Medulla oblongata (tissue), 1 donor: ENCODE results near the gene PPM1F.

ENCODE experiments used
- DNase-seq: peaks from one replicate; pipeline ENCODE4 v3.0.0-alpha.2; 2015; ENCODE audit errors: extremely low spot score

PPM1F gene

DNA sequence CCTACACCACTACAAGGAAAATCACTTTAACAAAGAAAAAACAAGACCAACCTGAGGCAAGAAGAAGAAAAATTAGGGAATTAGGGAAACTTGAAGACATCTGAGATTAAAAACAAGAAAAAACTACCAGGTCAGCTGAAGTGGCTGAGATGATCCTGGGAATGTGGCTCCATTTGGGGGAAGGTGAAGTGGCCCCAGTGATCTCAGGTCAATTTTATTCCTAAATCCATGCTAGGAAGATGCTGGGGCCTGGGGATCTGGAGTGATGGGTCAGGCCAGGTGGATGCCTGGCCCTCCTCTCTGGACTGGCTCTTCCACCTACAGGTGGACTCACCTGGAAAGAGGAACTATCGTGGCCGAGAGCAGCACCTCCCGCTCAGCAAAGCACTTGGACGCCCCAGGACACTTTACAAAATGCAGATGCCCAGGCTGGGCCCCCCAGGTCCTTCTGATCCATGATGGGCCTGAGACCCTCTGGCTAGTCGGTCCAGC lies 23.3 kb upstream of the PPM1F start:
- no peak for DNase-seq

DNA sequence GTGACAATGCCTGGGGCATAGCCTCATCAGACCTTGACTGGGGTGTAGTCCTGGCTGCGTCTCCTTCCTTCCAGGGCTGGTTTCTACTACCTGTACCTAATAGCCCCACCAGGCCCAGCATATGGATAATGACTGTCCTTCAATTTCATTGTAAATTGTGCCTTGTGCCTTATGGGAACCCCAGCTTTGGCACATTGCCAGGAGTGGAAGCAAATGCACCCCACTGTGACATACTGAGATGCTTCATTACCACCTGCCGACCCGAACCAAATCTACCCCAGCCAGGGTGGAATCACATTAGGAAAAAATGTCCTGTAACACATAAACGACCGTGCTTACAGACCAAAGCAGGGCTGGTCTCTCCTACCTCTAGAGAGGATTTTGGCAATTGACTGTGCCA lies 22.6 kb upstream of the PPM1F start:
- no peak for DNase-seq

- DNase-seq, result no peak
These were observed 21.5 kb upstream of the PPM1F start for GRCh38 chr22:21974058-21974649.

- DNase-seq, result no peak
These were observed 20.2 kb upstream of the PPM1F start for GRCh38 chr22:21972806-21973205.

DNA sequence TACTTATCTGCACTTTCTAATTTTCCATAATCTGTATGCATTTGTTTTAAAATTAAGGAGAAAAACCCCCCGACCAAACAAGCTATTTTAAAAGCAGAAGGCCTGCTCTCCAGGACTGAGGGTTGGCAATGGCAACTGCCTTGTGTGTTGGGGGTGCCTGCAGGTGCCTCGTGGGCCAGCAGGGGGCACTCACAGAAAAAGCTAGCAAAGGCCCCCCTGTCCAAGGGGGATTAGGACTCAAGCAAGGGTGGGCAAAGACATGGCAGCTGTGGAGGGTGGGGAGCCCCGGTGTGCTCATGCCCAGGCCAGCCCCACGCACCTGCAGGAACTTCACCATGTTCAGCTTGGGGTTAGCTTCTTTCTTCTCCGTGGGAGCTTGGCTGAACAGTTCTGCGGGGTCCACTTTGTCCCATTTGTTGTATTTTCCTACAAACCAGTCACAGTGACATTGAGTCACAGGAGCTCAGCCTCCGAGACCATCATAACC lies 19.7 kb upstream of the PPM1F start:
- no peak for DNase-seq

GRCh38 chr22:21971858-21972275 lies 19.2 kb upstream of the PPM1F start:
- DNase-seq, result no peak

GRCh38 chr22:21970800-21971617 lies 18.4 kb upstream of the PPM1F start:
- DNase-seq, result no peak

DNA sequence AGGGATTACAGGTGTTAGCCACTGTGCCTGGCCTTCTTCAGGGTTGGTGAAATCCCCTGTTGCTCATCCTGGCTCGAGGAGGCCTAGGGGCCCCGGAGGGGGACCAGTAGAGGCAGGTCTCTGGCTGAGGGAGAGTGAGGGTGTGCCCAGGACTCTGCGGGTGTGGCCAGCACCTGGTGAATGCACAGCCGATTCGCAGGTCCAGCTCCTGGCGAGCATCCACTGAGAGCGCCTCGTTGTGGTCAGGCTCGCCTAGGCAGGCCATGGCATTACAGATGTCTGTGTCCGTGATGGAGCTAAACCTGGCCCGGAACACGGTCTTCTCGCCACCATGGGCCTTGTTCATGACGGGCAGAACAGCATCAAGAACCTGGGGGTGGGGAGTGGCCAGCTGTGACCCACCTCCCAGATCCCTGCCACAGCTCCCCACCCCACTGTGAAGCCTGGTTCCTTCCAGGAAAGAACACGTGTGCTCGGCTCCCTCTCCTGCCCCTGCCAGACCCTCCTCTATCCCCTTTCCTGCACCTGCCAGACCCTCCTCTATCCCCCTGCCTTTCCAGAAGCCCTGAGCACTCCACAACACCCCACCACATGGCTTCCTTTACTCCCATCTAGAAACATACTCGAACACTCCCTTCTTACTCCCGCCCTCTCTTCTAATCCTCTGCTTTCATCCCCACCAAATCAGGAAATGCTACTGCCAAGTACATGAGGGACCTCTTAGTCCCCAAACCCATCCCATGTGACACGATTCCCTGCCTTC lies 17.6 kb upstream of the PPM1F start:
- no peak for DNase-seq

- DNase-seq, result no peak
These were observed 15.9 kb upstream of the PPM1F start for GRCh38 chr22:21968452-21969129.

- no peak for DNase-seq
These were observed 15.1 kb upstream of the PPM1F start for GRCh38 chr22:21967693-21968271.

- DNase-seq, result no peak
These were observed 14.2 kb upstream of the PPM1F start for GRCh38 chr22:21966643-21967516.

- DNase-seq, result no peak
These were observed 13.2 kb upstream of the PPM1F start for GRCh38 chr22:21965762-21966288.

GRCh38 chr22:21964918-21965484 lies 12.4 kb upstream of the PPM1F start:
- no peak for DNase-seq

GRCh38 chr22:21964234-21964633 lies 11.6 kb upstream of the PPM1F start:
- no peak for DNase-seq

DNA sequence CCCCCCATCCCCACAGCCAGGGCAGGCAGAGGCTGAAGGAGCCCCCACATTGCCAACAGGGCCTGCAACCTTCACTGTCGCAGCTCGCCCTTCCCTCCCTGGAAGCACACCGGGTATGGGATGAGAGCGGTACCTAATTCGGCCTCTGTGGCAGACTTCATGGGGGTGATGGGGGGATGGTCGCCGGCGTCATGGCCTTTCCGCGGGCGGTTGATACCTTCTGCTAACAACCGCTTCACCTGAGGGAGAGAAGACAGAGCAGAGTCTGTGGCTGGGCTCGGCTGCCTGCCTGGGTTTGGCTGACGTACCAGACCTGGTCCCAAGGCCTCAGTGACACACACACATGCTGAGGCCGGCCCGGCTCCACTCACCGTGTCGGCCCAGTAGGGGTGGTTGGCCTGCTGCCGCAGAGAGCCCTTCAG lies 11.2 kb upstream of the PPM1F start:
- no peak for DNase-seq

- DNase-seq, result no peak
These were observed 10.6 kb upstream of the PPM1F start for GRCh38 chr22:21963286-21963685.

GRCh38 chr22:21962655-21962949 lies 10.0 kb upstream of the PPM1F start:
- DNase-seq, result no peak

DNA sequence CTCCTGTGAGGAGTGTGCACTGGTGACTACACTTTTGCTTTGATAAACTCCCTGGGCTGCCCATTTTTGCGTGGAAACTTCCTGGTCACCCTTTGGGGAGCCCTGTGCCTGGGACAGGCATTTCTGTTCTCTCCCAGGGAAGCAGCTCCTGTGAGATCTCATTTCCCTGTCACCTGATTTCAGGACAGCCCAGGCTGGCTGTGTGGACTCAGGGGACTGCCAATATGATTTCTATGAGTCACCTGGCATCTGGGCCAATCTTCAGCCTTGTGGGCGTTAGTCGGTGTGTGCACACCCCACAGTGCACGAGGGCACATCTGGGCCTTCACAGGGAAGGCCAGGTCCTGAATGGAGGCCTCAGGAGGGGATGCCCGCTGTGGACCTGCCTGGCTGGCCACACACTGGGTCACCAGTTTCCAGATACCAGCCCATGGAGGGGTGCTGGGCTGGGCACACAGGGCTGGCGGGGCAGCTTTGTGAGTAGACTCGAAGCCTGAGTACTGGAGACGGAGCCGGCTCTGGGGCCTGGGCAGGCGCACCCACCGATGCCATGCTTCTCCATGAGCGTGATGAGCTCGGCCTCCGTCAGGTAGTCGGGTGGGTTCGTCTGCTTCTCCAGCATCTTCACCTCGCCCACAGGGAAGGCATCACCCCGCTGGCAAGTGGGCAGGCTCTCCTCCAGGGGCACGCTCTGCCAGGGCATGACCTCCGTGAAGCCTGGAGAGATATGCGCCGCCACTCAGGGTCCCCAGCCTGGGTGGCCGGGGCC lies 9.4 kb upstream of the PPM1F start:
- DNase-seq, result no peak
